Right atrium auricular region (tissue), 2 donors: Measurements from ENCODE around the gene RNF213. TPM values are rescaled to one million over a fixed set of nuclear protein-coding genes. Genes with fewer than 3 reads are reported as not detected.
A peak's percentile ranks its signal among the peaks of the same experiment; 100 is the strongest.

Experiments
- DNase-seq: peaks from one replicate; pipeline ENCODE4 v3.0.0-alpha.2; 2019; ENCODE audit warnings: low spot score
- H3K27ac ChIP-seq, 2 donors: fragments of 200-600 bp; sonication (generic); 1 replicate in 1 of 2; 2 replicates in 1 of 2; pipeline ENCODE4 v1.5.1; 2016 to 2019
- H3K27me3 ChIP-seq, 2 donors: fragments of 200-600 bp; sonication (generic); one replicate each; pipeline versions ENCODE4 v1.5.1 to v1.6.0; 2017 to 2019
- H3K36me3 ChIP-seq: fragments of 200-600 bp; sonication (generic); one replicate; pipeline ENCODE4 v1.5.1; 2016
- H3K4me1 ChIP-seq, 2 donors: fragments of 200-600 bp; sonication (generic); one replicate each; pipeline versions ENCODE4 v1.5.1 to v1.6.0; 2017 to 2019
- H3K4me3 ChIP-seq, 2 donors: fragments of 200-600 bp; sonication (generic); 1 replicate in 1 of 2; 2 replicates in 1 of 2; pipeline ENCODE4 v1.5.1; 2017 to 2019; ENCODE audit warnings: mild to moderate bottlenecking in 1 of 2, moderate library complexity in 1 of 2
- H3K9me3 ChIP-seq, 2 donors: fragments of 200-600 bp; sonication (generic); one replicate each; pipeline ENCODE4 v1.5.1; 2019
- total RNA-seq, 2 donors: library from RNA; depleted of rRNA; stranded (reverse); fragments of >200 nt; gene quantifications; one replicate each; pipeline ENCODE4 v1.1.0, GENCODE V29; 2016
- TF ChIP-seq, protein P1 (sequence below), 2 donors: fragments of 200-600 bp; sonication (generic); IDR thresholded peaks; one replicate each; pipeline ENCODE4 v1.5.1; 2019; ENCODE audit warnings: antibody characterized with exemption in 2 of 2

The RNF213 gene
- total RNA-seq, 2 donors from 2014 or later, result 27.3 to 36.8 TPM

DNA sequence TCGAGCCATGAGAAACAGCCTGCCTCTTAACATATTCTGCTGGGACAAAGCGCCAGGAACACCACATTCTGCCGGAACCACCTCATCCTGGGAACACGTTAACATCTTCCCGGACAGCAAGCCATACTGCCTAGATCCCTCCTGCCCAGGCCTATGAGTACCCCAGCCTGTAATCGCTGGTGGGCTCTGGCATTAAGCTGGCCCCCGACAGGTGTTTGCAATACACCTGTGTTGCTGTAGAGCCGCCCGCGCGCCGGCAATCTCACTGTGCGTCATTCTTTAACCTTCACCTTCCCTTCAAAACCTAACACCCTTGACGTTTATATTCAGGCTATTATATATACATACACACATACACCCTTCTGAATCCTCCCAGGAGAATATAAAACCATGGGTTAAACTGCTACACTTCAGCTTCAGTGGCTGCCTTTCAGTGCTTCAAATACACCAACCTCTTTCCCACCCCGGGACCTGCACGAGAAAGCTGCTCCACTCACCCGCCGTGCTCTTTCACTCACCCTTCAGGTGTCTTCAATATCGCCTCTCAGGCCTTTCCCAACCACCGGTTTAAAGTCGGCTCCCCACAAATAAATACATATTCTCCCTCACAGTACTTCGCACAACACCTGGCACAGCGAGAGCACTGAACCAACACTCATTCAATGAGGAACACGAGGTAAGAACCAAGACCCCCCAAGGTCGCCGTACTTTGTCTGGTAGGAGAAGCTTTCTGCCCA is 153.3 kb downstream of the RNF213 start:
- H3K27me3 ChIP-seq, result no peaks in the 10 kb centered on the region
- TF ChIP-seq, protein P1, sequence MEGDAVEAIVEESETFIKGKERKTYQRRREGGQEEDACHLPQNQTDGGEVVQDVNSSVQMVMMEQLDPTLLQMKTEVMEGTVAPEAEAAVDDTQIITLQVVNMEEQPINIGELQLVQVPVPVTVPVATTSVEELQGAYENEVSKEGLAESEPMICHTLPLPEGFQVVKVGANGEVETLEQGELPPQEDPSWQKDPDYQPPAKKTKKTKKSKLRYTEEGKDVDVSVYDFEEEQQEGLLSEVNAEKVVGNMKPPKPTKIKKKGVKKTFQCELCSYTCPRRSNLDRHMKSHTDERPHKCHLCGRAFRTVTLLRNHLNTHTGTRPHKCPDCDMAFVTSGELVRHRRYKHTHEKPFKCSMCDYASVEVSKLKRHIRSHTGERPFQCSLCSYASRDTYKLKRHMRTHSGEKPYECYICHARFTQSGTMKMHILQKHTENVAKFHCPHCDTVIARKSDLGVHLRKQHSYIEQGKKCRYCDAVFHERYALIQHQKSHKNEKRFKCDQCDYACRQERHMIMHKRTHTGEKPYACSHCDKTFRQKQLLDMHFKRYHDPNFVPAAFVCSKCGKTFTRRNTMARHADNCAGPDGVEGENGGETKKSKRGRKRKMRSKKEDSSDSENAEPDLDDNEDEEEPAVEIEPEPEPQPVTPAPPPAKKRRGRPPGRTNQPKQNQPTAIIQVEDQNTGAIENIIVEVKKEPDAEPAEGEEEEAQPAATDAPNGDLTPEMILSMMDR (IDR thresholded peaks at IDR 0.05), result no peak
- H3K9me3 ChIP-seq, result no peaks in the 10 kb centered on the region
- H3K4me1 ChIP-seq, result peaks cover 0 to 30% of the 10 kb centered on the region in 2 donors
- no peak for DNase-seq
- H3K27ac ChIP-seq, result no peak overlapping the region
- H3K4me3 ChIP-seq, result peak overlapping the region; percentile 70 to 93
- peaks cover 14% of the 10 kb centered on the region for H3K36me3 ChIP-seq

DNA sequence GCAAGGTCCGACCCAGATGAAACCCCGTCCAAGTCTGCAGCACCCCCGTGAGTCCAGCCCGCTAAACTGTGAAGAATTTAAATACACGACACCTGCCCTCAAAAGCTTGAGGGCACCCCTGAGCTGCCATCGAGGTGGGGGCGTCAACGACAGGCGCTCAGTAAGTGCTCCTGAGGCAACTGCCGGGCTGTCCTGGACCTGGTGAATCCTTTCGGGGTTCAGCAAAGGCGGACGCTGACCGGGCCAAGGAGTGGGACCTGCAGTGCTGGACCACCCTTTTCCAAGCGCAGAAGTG is 153.8 kb downstream of the RNF213 start:
- Histone ChIP-seq H3K4me3 (peak overlapping the region; percentile 70 to 93), H3K9me3 (no peaks in the 10 kb centered on the region), H3K4me1 (peaks cover 0 to 30% of the 10 kb centered on the region in 2 donors), H3K36me3 (peaks cover 14% of the 10 kb centered on the region), H3K27me3 (no peaks in the 10 kb centered on the region), H3K27ac (peak overlapping the region; percentile 95)
- DNase-seq, result no peak
- TF ChIP-seq, protein P1 (IDR thresholded peaks at IDR 0.05), result no peak

DNA sequence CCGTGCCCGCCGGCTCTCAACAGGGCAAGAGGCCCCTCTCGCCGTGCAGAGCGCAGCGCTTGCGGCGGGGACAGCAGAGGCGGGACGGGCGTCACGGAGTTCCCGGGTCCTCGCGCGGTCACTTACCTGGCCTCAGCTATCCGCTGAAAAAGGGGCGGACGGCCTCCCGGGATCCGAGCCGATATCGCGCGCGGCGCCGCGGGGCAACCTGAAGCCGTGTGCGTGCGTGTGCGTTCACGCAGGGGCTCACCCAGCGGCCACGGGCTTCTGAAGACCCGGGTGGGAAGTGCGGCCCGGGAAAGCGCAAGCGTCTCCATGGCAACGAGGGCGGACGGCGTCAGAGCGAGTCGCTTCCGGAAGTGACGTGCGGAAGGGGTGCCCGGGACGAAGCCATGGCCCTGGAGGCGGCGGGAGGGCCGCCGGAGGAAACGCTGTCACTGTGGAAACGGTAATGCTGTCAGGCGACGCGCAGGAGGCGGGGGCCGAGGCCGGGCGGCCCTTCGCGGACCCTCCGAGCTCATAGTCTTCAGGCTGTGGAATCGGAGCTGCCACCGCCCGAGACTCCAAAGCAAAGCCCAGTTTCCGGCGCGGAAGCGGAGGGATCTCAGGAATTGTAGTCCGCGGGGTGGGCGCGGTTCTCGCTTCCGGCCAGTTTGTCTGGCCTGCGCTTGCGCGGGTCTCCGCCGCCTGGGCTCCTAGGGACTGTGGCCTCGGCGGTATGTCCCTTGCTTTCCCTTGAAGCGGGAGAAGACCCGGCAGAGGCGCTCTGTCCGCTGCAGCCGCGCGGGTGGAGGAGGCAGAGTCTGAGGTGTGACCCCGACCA is 154.4 kb downstream of the RNF213 start, which contains the start of gene ENDOV:
ENDOV (plus strand) TSS at position 365 of the 823 bp plus-strand sequence; CDS start at position 393, 28 bp downstream.
- Histone ChIP-seq H3K27me3 (no peaks in the 10 kb centered on the region), H3K27ac (peak within 1 kb of the TSS; percentile 95), H3K36me3 (peaks cover 14% of the 10 kb centered on the region), H3K9me3 (no peaks in the 10 kb centered on the region), H3K4me1 (peaks cover 0 to 30% of the 10 kb centered on the region in 2 donors), H3K4me3 (peak within 1 kb of the TSS; percentile 70 to 93)
- TF ChIP-seq, protein P1 (IDR thresholded peaks at IDR 0.05), result no peak
- DNase-seq, result peak; percentile 95

DNA sequence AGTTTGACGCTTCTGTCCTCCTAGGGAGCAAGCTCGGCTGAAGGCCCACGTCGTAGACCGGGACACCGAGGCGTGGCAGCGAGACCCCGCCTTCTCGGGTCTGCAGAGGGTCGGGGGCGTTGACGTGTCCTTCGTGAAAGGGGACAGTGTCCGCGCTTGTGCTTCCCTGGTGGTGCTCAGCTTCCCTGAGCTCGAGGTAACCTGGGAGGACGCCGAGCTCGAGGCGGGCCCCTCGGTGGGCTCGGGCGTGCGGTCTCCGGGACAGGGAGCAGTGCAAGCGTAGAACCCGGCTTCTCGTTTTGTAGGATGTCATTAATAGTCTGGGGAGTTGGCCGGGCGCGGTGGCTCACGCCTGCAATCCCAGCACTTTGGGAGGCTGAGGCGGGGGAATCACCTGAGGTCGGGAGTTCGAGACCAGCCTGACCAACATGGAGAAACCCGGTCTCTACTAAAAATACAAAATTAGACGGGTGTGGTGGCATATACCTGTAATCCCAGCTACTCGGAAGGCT is 155.0 kb downstream of the RNF213 start:
- peaks cover 14% of the 10 kb centered on the region for H3K36me3 ChIP-seq
- peak overlapping the region; percentile 95 for H3K27ac ChIP-seq
- no peaks in the 10 kb centered on the region for H3K9me3 ChIP-seq
- H3K27me3 ChIP-seq, result no peaks in the 10 kb centered on the region
- peaks cover 0 to 30% of the 10 kb centered on the region in 2 donors for H3K4me1 ChIP-seq
- TF ChIP-seq, protein P1 (IDR thresholded peaks at IDR 0.05), result no peak
- no peak for DNase-seq
- H3K4me3 ChIP-seq, result peak overlapping the region; percentile 70 to 93

DNA sequence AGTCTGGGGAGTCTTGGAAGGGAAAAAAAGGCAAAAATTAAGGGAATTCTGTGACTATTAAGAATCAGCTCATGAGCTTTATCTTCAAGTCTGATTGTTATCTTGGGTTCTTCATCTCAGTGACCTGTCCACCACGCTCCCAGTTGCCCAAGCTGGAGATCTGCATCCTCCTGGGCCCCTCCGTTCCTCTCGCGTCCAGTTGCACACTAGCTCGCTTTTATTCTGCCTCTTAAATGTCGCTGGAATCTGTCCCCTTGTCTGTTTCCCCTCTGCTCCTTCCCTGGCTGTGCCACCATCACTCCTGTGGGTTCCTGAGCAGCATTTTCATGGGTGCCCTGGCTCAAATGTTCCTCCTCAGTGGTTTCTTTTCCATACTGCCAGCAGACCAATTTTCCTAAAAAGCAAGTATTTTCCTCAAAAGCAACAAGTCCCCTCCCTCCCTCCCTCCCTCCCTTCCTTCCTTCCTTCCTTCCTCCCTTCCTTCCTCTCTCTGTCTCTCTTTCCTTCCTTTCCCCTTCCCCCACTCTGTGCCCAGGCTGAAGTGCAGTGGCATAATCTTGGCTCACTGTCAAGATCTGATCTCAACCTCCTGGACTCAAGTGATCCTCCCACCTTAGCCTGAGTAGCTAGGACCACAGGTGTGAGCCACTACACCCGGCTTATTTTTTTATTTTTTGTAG is 155.7 kb downstream of the RNF213 start:
- DNase-seq, result no peak
- TF ChIP-seq, protein P1 (IDR thresholded peaks at IDR 0.05), result no peak
- Histone ChIP-seq H3K9me3 (no peaks in the 10 kb centered on the region), H3K4me3 (peak overlapping the region in 1 of 2 donors; percentile 93), H3K4me1 (peaks cover 0 to 30% of the 10 kb centered on the region in 2 donors), H3K27ac (no peak overlapping the region), H3K36me3 (peaks cover 14% of the 10 kb centered on the region), H3K27me3 (no peaks in the 10 kb centered on the region)
